HG03064 (cell line): ENCODE measurements around the gene FTO.

Experiments used
- ATAC-seq: cut with Tn5 transposase; IDR thresholded peaks from one replicate; pipeline ENCODE4 v1.9.1; 2021; ENCODE audit warnings: low read depth; ENCODE audit not compliant: unreplicated experiment

The FTO gene

DNA sequence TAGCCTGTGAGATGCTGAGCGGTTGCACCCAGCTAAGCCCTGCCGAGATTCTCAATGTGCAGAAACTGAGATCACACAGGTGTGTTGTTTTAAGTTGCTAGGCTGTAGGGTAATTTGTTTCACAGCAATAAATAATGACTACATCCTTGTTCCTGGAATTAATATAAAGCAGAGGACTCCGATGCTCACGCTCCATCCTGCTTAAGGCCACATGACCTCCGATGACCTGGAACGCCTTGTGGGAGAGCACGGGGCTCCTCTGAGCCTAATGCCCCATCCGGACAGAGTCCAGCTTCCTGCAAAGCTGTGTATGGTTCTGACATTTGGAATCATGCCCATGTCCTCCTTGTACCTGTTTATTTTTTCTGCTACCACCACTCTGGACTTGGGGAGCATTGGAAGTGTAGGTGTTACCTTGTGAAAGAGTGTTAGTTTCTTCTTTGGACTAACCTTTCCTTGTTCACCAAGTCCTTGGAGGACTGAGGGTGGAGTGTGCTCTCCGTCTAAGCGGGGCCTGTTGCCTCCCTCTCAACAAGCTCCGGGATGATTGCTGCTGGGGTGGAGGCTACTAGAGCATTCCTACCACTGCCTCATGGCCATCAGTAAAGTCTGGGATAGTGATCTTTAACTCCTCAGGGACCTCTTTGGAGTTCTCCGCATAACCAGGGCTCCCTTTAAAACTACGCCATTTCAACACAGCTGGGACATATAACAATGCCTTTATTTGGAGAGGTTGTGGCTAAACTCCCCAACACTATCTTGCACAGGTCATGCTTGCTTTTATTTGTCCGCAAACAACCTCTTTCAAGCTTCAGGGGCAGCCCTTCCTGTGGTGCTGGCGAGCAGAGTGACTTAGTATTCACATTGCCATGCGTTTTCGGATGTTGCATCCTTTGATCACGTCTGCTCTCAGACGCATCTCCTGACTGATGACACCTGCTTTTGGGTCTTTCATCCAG is 457.3 kb downstream of the FTO start:
- no peak for ATAC-seq

- no peak for ATAC-seq
These were observed 459.4 kb downstream of the FTO start for GRCh38 chr16:54163197-54163843.

GRCh38 chr16:54164789-54165173 is 460.8 kb downstream of the FTO start:
- ATAC-seq, result no peak

DNA sequence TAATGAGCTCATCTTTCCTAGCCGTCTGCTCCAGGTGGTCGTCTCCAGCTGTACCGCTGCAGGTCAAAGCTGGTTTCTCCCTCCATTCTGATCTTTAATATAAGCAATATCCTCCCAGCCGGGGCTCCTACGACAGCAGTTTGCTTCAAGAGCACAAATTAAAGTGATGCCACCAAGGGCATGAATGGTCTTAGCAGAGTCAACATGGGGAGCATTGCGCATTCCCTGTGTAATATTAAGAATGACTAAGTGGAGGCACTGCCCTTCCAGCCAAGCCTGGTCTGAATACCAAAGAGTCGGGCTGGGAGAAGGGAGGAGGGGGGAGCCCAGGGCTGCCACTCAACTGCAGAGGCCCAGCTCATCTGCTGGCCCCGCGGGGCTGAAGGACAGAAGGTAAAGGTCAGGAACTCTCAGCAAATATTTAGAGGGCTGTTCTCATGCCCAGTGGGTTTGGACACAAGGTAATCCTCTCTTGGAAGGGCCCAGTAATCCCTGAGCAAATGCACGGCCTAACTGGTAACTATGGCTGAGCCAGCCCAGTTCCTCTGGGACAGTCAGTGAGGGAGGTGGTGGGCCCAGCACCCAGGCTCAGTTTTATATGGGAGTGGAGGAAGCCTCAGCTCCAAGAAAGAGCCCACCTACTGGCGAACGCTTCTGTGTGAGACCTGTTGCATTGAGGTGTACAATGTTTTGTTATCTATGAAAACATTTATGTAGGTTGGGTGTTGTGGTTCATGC is 461.4 kb downstream of the FTO start:
- no peak for ATAC-seq

GRCh38 chr16:54165912-54166865 is 462.2 kb downstream of the FTO start:
- ATAC-seq, result no peak

DNA sequence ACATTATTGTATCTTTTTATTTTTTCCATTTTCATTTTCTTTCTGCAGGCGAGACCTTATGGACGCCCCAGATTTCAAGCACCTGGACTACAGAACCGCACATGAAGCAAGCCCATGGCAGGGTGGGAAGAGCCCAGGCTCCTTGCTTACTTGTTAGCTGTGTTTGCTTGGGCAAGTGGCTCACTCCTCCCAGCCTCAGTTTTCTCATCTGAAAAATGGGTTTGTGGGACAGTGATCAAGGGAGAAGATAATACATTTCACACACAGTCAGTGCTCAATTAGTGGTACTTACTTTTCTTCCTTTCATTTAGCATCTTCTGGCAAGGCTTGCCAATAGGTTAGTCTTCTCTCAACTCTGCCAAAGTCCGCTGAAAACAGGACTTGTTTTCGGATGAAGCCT is 465.2 kb downstream of the FTO start:
- no peak for ATAC-seq

GRCh38 chr16:54171626-54172537 is 467.9 kb downstream of the FTO start:
- no peak for ATAC-seq

DNA sequence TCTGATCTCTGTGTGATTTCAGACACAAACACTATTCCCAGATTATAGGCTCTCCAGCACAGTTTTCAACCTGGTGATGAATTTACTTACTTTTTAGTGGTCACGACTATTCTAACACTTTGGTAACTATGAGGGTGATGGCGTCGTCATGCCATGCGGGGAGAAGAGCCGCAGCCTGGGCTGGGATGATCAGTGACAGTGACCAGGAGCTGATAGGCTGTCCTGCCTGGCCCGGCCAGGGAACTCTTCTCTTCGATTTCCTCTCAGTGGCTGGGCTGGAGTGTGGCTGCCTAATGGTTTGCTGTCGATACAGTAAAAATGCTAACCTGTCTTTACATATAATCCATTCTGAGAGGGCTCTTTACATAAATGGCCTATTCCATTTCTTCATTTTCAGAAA is 469.5 kb downstream of the FTO start:
- no peak for ATAC-seq

DNA sequence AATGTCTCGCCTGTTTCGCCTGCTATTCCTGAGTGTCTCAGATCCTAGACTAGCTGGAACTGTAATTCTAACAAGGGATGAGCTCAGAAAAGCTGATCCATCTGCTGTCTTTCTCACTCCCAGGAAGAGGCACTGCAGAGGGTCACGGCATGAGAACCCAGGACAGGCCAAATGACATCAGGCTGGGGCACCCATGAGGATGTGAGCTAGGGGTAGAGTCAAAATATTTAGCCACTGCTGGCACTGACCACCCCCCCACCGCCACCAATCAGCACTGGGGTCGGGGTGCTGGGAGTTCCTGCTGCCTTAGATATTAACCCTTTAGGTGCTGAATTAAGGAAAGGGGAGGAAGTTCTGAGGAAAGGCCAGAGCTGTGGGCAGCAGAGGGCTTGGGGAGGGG is 470.2 kb downstream of the FTO start:
- no peak for ATAC-seq

DNA sequence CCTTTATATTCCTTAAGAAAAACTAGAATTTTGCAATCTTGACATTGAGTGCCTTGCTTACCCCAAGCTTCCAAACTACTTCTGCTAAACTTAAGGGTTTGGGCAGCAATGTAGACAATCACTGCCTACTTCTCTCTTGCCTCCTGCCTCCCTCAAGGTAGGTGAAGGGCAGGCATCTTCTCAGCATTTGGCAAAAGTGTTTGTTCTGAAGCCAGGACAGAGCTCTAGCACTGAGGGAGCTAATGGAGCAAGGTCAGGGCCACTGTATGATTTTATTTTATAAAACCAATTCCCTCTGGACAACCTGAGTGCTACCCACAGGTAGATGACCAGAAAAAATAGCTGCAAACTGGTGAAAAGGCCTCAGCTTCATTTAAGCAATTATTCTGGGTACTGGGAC is 470.8 kb downstream of the FTO start:
- no peak for ATAC-seq

- ATAC-seq, result no peak
These were observed 471.2 kb downstream of the FTO start for GRCh38 chr16:54175169-54175551.

GRCh38 chr16:54175552-54176375 is 471.8 kb downstream of the FTO start:
- ATAC-seq, result no peak

DNA sequence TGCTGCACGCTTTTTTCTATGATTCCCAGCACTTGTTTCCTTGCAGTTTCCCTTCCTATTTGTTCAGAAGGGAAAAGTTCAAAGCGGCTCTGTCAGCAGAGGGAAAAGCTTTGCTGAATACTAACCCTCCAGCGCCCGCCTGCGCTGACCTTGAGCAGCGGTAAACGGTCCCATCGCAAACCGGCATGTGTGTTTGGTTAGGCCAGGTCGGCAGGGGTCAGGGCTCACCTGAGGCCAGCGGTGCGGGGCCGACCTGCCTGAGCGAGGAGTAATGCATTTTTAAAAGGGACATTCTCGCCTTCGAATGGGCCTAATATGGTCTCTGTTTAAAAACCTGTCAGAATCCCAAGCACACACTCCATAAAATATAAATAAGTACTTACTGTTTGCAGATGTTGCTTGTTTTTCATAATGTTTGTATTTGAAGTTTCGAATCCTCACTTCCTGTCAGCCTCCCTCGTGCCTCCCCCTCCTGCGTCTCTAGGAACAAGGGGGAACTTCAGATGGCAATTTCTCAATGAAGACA is 472.5 kb downstream of the FTO start:
- ATAC-seq, result no peak

DNA sequence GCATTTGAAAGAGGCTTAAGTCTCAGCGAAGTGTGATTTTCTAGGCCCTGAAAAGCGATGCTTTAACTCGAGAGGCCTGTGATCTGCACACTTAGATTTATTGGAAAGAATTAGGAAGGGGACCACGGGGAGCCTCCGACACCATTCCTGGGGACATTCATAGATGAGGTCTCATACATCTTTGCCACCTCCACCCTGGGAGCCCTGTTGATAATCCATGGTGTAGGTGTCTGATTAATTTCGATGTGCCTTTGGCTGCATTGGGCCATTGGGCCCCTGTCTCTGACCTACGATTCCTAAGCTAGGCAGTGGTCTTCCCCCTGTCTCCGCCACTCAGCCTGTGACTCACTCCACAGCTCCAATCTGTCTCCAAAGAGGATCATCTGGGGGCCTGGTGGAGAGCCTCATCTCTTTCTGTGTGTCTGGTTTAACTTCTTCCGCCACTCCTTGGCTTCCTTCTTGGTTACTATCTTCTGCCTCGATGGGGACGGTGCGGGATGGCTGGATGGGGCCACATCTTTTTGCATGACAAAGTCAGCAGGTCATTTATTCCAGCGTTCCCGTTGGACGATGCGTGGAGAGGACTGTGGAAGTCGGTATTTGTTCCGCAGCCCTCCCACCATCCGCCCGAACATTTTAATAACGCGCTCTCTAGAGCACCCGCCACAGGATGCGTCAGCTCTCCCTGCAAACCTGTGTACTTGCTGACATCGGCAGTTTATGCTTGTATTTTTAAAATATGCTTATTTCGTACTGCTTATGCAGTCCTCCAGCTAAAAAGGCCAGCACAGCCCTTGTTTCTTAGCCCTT is 473.3 kb downstream of the FTO start:
- no peak for ATAC-seq

DNA sequence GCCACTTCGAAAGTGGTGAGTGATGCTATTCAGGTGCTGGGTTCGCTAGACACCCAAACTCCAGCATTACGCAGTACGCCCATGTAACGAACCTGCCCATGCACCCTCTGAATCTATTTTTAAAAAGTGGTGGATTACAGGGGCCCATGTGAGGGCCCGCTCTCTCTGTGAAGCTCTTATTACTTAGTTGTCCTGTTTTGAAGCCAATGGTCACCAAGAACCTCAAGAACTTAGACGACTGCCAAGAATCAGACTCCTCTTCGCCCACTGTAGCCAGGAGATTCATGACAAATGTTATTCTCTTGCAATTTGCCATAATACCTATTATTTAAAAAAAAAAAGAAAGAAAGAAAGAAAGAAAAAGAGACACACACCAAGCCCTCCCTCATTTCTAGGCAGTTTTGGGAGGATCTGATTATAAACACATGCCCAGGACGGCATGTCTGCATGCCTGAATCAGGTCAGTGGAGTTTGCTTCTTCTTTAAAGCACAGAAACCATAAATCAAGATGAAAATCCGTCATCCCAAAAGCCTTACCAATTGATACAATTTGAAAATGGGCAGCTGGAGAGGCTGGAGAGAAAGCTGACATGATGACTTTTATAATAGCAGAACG is 474.0 kb downstream of the FTO start:
- no peak for ATAC-seq

DNA sequence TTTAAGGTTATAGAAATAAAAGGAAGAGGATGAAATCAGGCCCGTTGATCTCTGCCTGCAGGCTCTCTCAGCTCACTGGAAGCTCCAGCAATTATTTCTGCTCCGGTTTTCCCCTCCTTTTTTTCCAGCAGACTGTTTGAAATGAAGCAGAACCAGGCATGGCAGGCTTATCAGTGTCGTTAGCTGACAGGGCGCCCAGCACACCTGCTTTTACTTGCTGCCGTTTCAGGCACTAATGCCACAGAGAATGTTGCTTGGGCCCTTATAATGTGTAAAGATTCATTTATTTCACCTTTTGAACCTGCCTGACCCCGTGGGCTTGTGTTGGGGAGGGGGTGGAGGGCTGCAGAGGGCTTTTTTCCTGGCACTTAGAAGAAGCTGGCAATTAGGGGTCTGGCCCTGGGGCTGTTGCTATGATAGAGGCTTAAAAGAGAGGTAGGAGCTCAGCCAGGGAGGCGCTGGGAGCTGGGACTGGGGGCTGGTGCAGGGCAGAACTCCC is 474.6 kb downstream of the FTO start:
- ATAC-seq, result no peak
